Esophagus squamous epithelium (tissue), 4 donors: ENCODE data around the gene PARVG.

Experiments used
- CTCF ChIP-seq, 6 experiments: fragments of 450-650 bp in 4 of 6; fragments of 200-600 bp in 2 of 6; sonication (generic) in 2 of 6; IDR thresholded peaks; one replicate each; pipeline ENCODE4 v1.5.1; 2016 to 2019; ENCODE audit warnings: antibody characterized with exemption in 6 of 6, mild to moderate bottlenecking in 4 of 6, moderate library complexity in 4 of 6
- POLR2A ChIP-seq, 4 donors: fragments of 450-650 bp; IDR thresholded peaks; one replicate each; pipeline ENCODE4 v1.6.1; 2017; ENCODE audit warnings: antibody characterized with exemption in 4 of 4, mild to moderate bottlenecking in 4 of 4, moderate library complexity in 3 of 4

DNA sequence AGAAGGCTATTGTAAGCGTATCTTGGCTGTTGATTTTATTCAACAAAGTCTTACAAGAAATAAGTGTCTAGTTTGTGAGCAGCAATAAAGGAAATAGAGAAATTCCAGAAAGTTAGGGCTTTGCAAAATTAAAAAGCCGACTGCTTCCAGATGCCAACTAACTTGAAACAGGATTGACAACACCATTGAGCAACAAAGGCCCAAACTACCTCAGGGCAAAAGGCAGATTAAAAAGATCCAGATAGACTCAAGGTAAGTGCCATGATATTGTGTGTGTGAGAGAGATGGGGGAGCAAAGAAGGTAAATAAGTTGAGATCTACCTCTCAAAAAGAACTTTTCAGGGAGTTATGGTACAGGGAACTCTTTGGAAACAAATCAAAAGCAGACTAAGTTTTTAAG, 49.1 kb downstream of the PARVG start:
- no peak for TF ChIP-seq CTCF (IDR thresholded peaks at IDR 0.05)
- TF ChIP-seq POLR2A (IDR thresholded peaks at IDR 0.05): no peak
